ENCODE results near the gene VPS52. TPM values are rescaled to one million over a fixed set of nuclear protein-coding genes. Genes with fewer than 3 reads are reported as not detected.

Gene VPS52
- total RNA-seq, 2 experiments from 2014 or later = 50.4 to 73.5 TPM

GRCh38 chr6:33254591-33254990 is 17.1 kb downstream of the VPS52 start:
- no peak overlapping the region for H3K4me2 ChIP-seq (ENCODE audit: low read length)
- H3K4me1 ChIP-seq (ENCODE audit: insufficient read depth, low read length, poor library complexity, severe bottlenecking) = peaks cover 12% of the 10 kb centered on the region
- no peaks in the 10 kb centered on the region for H3K9me2 ChIP-seq (ENCODE audit: insufficient read depth, low read length)
- H3K27ac ChIP-seq (ENCODE audit: low read depth, low read length, poor library complexity, severe bottlenecking) = no peak overlapping the region
- ChIA-PET CTCF (ENCODE audit: unreplicated experiment) (no interaction called here), POLR2A (interaction anchor here (0.6 kb wide), 1 partner anchor 40 kb away, joined by 4 read pairs; no protein-coding TSS in a partner anchor)
- peaks cover 50% of the 10 kb centered on the region for H3K36me3 ChIP-seq (ENCODE audit: insufficient read depth, low read length)
- no TSS peak for BruUV-seq (replicated peaks)
- no peaks in the 10 kb centered on the region for H3K79me2 ChIP-seq (ENCODE audit: insufficient read depth, low read depth, low read length)
- no peak overlapping the region for H3K4me3 ChIP-seq (ENCODE audit: low read depth, low read length, poor library complexity, severe bottlenecking)
- no peak overlapping the region for H2AFZ ChIP-seq (ENCODE audit: low read length)
- H3K9me3 ChIP-seq (ENCODE audit: low read length) = no peaks in the 10 kb centered on the region
- no peaks in the 10 kb centered on the region for H4K20me1 ChIP-seq (ENCODE audit: insufficient read depth, low read length)
- intact Hi-C loops (cut with micrococcal nuclease; ENCODE audit: unreplicated experiment) = no loop called here
- no peak for TF ChIP-seq EZH2phosphoT487 (IDR thresholded peaks at IDR 0.05; ENCODE audit: borderline replicate concordance, low read depth, low read length)
- no peak for TF ChIP-seq CTCF (conservative IDR thresholded peaks at IDR 0.05; ENCODE audit: low read length)
- no peak for DNase-seq (ENCODE audit: low spot score)

GRCh38 chr6:33252759-33253158 is 18.9 kb downstream of the VPS52 start:
- H3K4me1 ChIP-seq (ENCODE audit: insufficient read depth, low read length, poor library complexity, severe bottlenecking) = peaks cover 22% of the 10 kb centered on the region
- CTCF ChIA-PET (ENCODE audit: unreplicated experiment) = no interaction called here
- POLR2A ChIA-PET = no interaction called here
- H3K36me3 ChIP-seq (ENCODE audit: insufficient read depth, low read length) = peaks cover 32% of the 10 kb centered on the region
- TSS peak; percentile 38 for BruUV-seq (replicated peaks)
- H3K27ac ChIP-seq (ENCODE audit: low read depth, low read length, poor library complexity, severe bottlenecking) = no peak overlapping the region
- no peaks in the 10 kb centered on the region for H3K79me2 ChIP-seq (ENCODE audit: insufficient read depth, low read depth, low read length)
- no peak overlapping the region for H3K4me3 ChIP-seq (ENCODE audit: low read depth, low read length, poor library complexity, severe bottlenecking)
- H3K9me3 ChIP-seq (ENCODE audit: low read length) = no peaks in the 10 kb centered on the region
- no peak overlapping the region for H2AFZ ChIP-seq (ENCODE audit: low read length)
- no peaks in the 10 kb centered on the region for H4K20me1 ChIP-seq (ENCODE audit: insufficient read depth, low read length)
- no peak overlapping the region for H3K4me2 ChIP-seq (ENCODE audit: low read length)
- no peak for TF ChIP-seq EZH2phosphoT487 (IDR thresholded peaks at IDR 0.05; ENCODE audit: borderline replicate concordance, low read depth, low read length)
- TF ChIP-seq CTCF (conservative IDR thresholded peaks at IDR 0.05; ENCODE audit: low read length) = no peak
- no peak for DNase-seq (ENCODE audit: low spot score)
- H3K9me2 ChIP-seq (ENCODE audit: insufficient read depth, low read length) = no peaks in the 10 kb centered on the region
- intact Hi-C loops (cut with micrococcal nuclease; ENCODE audit: unreplicated experiment) = no loop called here

GRCh38 chr6:33251395-33252012 is 20.2 kb downstream of the VPS52 start:
- BruUV-seq (replicated peaks) = no TSS peak
- Histone ChIP-seq H3K79me2 (ENCODE audit: insufficient read depth, low read depth, low read length) (no peaks in the 10 kb centered on the region), H4K20me1 (ENCODE audit: insufficient read depth, low read length) (no peaks in the 10 kb centered on the region), H3K4me1 (ENCODE audit: insufficient read depth, low read length, poor library complexity, severe bottlenecking) (peaks cover 23% of the 10 kb centered on the region), H2AFZ (ENCODE audit: low read length) (no peak overlapping the region), H3K27ac (ENCODE audit: low read depth, low read length, poor library complexity, severe bottlenecking) (no peak overlapping the region), H3K9me2 (ENCODE audit: insufficient read depth, low read length) (no peaks in the 10 kb centered on the region), H3K4me2 (ENCODE audit: low read length) (no peak overlapping the region), H3K4me3 (ENCODE audit: low read depth, low read length, poor library complexity, severe bottlenecking) (no peak overlapping the region), H3K36me3 (ENCODE audit: insufficient read depth, low read length) (peaks cover 24% of the 10 kb centered on the region), H3K9me3 (ENCODE audit: low read length) (no peaks in the 10 kb centered on the region)
- TF ChIP-seq EZH2phosphoT487 (IDR thresholded peaks at IDR 0.05; ENCODE audit: borderline replicate concordance, low read depth, low read length) (no peak), CTCF (conservative IDR thresholded peaks at IDR 0.05; ENCODE audit: low read length) (peak; percentile 31; the same call in 1 of the 2 replicates)
- intact Hi-C loops (cut with micrococcal nuclease; ENCODE audit: unreplicated experiment) = no loop called here
- no peak for DNase-seq (ENCODE audit: low spot score)
- ChIA-PET CTCF (ENCODE audit: unreplicated experiment) (no interaction called here), POLR2A (interaction anchor here (3.8 kb wide), 1 partner anchor 20 kb away, joined by 19 read pairs; the partner anchor contains the start of genes RPS18 and VPS52)
